ENCODE data around the gene IRF1.
A peak's percentile ranks its signal among the peaks of the same experiment; 100 is the strongest.

- peak in 2 of 3 donors; percentile 17 to 23 for TF ChIP-seq POLR2AphosphoS5 (IDR thresholded peaks at IDR 0.05)
- TF ChIP-seq CTCF (IDR thresholded peaks at IDR 0.05), result no peak
- TF ChIP-seq POLR2A (IDR thresholded peaks at IDR 0.05), result peak in 1 of 2 donors; percentile 32
- TF ChIP-seq EP300 (IDR thresholded peaks at IDR 0.05), result no peak
Measured at GRCh38 chr5:132495667-132496190, 5.2 kb upstream of the IRF1 start.
